GM18511 (cell line): Measurements from ENCODE around the gene GNAI2.
A peak's percentile ranks its signal among the peaks of the same experiment; 100 is the strongest.
"Not testable (repeated sequence)": the region's sequence is repeated elsewhere in the genome, so short reads cannot be mapped to it uniquely, and the experiment has no call there.

Source experiments
- ATAC-seq: cut with Tn5 transposase; IDR thresholded peaks from one replicate; pipeline ENCODE4 v1.9.1; 2021; ENCODE audit warnings: mild to moderate bottlenecking, moderate library complexity; ENCODE audit not compliant: unreplicated experiment

Gene GNAI2

GRCh38 chr3:50224639-50225038 lies 11.4 kb upstream of the GNAI2 start:
- no peak for ATAC-seq

GRCh38 chr3:50226888-50227389 lies 9.1 kb upstream of the GNAI2 start:
- ATAC-seq: peak; percentile 3

GRCh38 chr3:50227390-50228183 lies 8.4 kb upstream of the GNAI2 start:
- ATAC-seq: peak; percentile 84

- ATAC-seq: not testable (repeated sequence)
Observed at GRCh38 chr3:50228184-50228763, 7.7 kb upstream of the GNAI2 start.

- no peak for ATAC-seq
Observed at GRCh38 chr3:50229490-50229889, 6.5 kb upstream of the GNAI2 start.

- no peak for ATAC-seq
Observed at GRCh38 chr3:50230104-50230793, 5.8 kb upstream of the GNAI2 start.

GRCh38 chr3:50230794-50231125 lies 5.2 kb upstream of the GNAI2 start:
- no peak for ATAC-seq

- no peak for ATAC-seq
Observed at GRCh38 chr3:50231581-50231980, 4.4 kb upstream of the GNAI2 start.

- no peak for ATAC-seq
Observed at GRCh38 chr3:50232303-50232702, 3.7 kb upstream of the GNAI2 start.

- no peak for ATAC-seq
Observed at GRCh38 chr3:50233176-50233575, 2.8 kb upstream of the GNAI2 start.

- ATAC-seq: no peak
Observed at GRCh38 chr3:50236484-50237132, 604 bp downstream of the GNAI2 start.

GRCh38 chr3:50237133-50237651 lies 1.2 kb downstream of the GNAI2 start:
- no peak for ATAC-seq

- ATAC-seq: peak; percentile 41
Observed at GRCh38 chr3:50237754-50238548, 1.9 kb downstream of the GNAI2 start.

- no peak for ATAC-seq
Observed at GRCh38 chr3:50238549-50239026, 2.6 kb downstream of the GNAI2 start.

- ATAC-seq: no peak
Observed at GRCh38 chr3:50239649-50240048, 3.6 kb downstream of the GNAI2 start.

- no peak for ATAC-seq
Observed at GRCh38 chr3:50241163-50241562, 5.2 kb downstream of the GNAI2 start.

GRCh38 chr3:50241713-50242380 lies 5.8 kb downstream of the GNAI2 start:
- ATAC-seq: no peak

GRCh38 chr3:50242381-50242770 lies 6.4 kb downstream of the GNAI2 start:
- no peak for ATAC-seq

GRCh38 chr3:50242851-50243542 lies 7.0 kb downstream of the GNAI2 start:
- ATAC-seq: no peak
